ENCODE results near the gene KLK2.

KLK2 gene

GRCh38 chr19:50925734-50926133, 52.5 kb downstream of the KLK2 start:
- H3K27ac ChIP-seq (ENCODE audit: low read depth, low read length, severe bottlenecking), result no peak overlapping the region
- no peak overlapping the region for H3K4me3 ChIP-seq (ENCODE audit: extremely low read depth, insufficient read depth, low read length, poor library complexity, severe bottlenecking)
- H3K9me3 ChIP-seq (ENCODE audit: control insufficient read depth, low read length), result no peaks in the 10 kb centered on the region
- H3K4me1 ChIP-seq (ENCODE audit: control insufficient read depth, insufficient read depth, low read length, poor library complexity, severe bottlenecking), result no peaks in the 10 kb centered on the region
- WGBS, 2 experiments (ENCODE audit: insufficient coverage in 2 of 2), result no CpG with 5 or more reads among the region's 2 CpGs
- no peaks in the 10 kb centered on the region for H3K36me3 ChIP-seq (ENCODE audit: control insufficient read depth, insufficient read depth, low read length)

- Histone ChIP-seq H3K9me3 (ENCODE audit: control insufficient read depth, low read length) (no peaks in the 10 kb centered on the region), H3K4me3 (ENCODE audit: extremely low read depth, insufficient read depth, low read length, poor library complexity, severe bottlenecking) (no peak overlapping the region), H3K4me1 (ENCODE audit: control insufficient read depth, insufficient read depth, low read length, poor library complexity, severe bottlenecking) (no peaks in the 10 kb centered on the region), H3K36me3 (ENCODE audit: control insufficient read depth, insufficient read depth, low read length) (no peaks in the 10 kb centered on the region), H3K27ac (ENCODE audit: low read depth, low read length, severe bottlenecking) (no peak overlapping the region)
- WGBS, 2 experiments (ENCODE audit: insufficient coverage in 2 of 2), result 93% methylated on average over 6 of the region's 11 CpGs; no CpG with 5 or more reads in 1 of the 2 experiments
Observed at GRCh38 chr19:50926144-50926543, 52.9 kb downstream of the KLK2 start.

DNA sequence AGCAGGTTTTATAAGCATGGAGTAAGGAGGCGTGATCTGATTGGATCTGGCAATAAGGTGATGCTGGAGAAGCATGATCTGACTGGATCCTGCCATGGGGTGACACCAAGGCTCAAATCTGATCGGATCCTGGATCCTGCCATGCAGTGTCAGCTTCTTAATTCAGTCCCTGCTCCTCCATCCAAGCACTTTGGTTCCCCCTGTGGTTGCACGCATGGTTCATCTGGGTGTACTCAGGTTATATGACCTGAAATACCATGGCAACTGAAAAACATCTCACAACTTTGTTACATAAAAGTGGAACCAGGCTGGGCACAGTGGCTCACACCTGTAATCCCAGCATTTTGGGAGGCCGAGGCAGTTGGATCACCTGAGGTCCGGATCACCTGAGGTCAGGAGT, 55.6 kb downstream of the KLK2 start:
- Histone ChIP-seq H3K4me3 (ENCODE audit: extremely low read depth, insufficient read depth, low read length, poor library complexity, severe bottlenecking) (no peak overlapping the region), H3K27ac (ENCODE audit: low read depth, low read length, severe bottlenecking) (no peak overlapping the region), H3K9me3 (ENCODE audit: control insufficient read depth, low read length) (no peaks in the 10 kb centered on the region), H3K4me1 (ENCODE audit: control insufficient read depth, insufficient read depth, low read length, poor library complexity, severe bottlenecking) (no peaks in the 10 kb centered on the region), H3K36me3 (ENCODE audit: control insufficient read depth, insufficient read depth, low read length) (no peaks in the 10 kb centered on the region)
- 85 to 88% methylated on average over 5 of the region's 5 CpGs for WGBS, 2 experiments (ENCODE audit: insufficient coverage in 2 of 2)

Measured in mesodermal cell (in vitro differentiated cells).